Esophagus muscularis mucosa (tissue), 4 donors: Measurements from ENCODE around the gene MGAT5B. TPM values are rescaled to one million over a fixed set of nuclear protein-coding genes. Genes with fewer than 3 reads are reported as not detected.

Source experiments
- DNase-seq: peaks from one replicate; pipeline ENCODE4 v3.0.0-alpha.2; 2017; ENCODE audit errors: extremely low spot score
- H3K27ac ChIP-seq, 4 donors: fragments of 200-600 bp; sonication (generic); replicated peaks in 1 of 4; 1 replicate in 3 of 4; 2 replicates in 1 of 4; pipeline ENCODE4 v1.5.1; 2016 to 2019; ENCODE audit warnings: mild to moderate bottlenecking in 1 of 4
- H3K27me3 ChIP-seq, 4 donors: fragments of 200-600 bp; sonication (generic); one replicate each; pipeline versions ENCODE4 v1.5.1 to v1.6.0; 2016 to 2019
- H3K36me3 ChIP-seq, 4 donors: fragments of 200-600 bp; sonication (generic); one replicate each; pipeline ENCODE4 v1.5.1; 2016 to 2019
- H3K4me1 ChIP-seq, 4 donors: fragments of 200-600 bp; sonication (generic); one replicate each; pipeline ENCODE4 v1.5.1; 2016 to 2019
- H3K4me3 ChIP-seq, 4 donors: fragments of 200-600 bp; sonication (generic); 1 replicate in 2 of 4; 2 replicates in 2 of 4; pipeline ENCODE4 v1.5.1; 2016 to 2019; ENCODE audit warnings: mild to moderate bottlenecking in 4 of 4, moderate library complexity in 1 of 4
- H3K9me3 ChIP-seq, 4 donors: fragments of 200-600 bp; sonication (generic); 1 replicate in 3 of 4; 2 replicates in 1 of 4; pipeline ENCODE4 v1.5.1; 2016 to 2019
- CTCF ChIP-seq, 3 experiments: fragments of 200-600 bp in 2 of 3; fragments of 450-650 bp in 1 of 3; sonication (generic) in 2 of 3; IDR thresholded peaks; one replicate each; pipeline ENCODE4 v1.5.1; 2017 to 2019; ENCODE audit warnings: antibody characterized with exemption in 3 of 3, mild to moderate bottlenecking in 2 of 3, moderate library complexity in 1 of 3
- EP300 ChIP-seq: sonication (generic); formaldehyde crosslinking; IDR thresholded peaks from one replicate; pipeline ENCODE4 v1.6.1; 2017; ENCODE audit warnings: antibody characterized with exemption
- POLR2A ChIP-seq: fragments of 450-650 bp; IDR thresholded peaks from one replicate; pipeline ENCODE4 v1.6.1; 2017; ENCODE audit warnings: antibody characterized with exemption, moderate library complexity, mild to moderate bottlenecking, low read depth
- POLR2AphosphoS5 ChIP-seq, 2 donors: sonication (generic); formaldehyde crosslinking; IDR thresholded peaks; one replicate each; pipeline ENCODE4 v1.6.1; 2017; ENCODE audit warnings: antibody characterized with exemption in 2 of 2
- WGBS: methylation state at CpG from one replicate; pipeline ENCODE4 v1.1.5; 2018; 5-methylcytosine and 5-hydroxymethylcytosine counted together
- intact Hi-C: fragments of 100-400 bp; cut with DNase I; formaldehyde crosslinking; loops from one replicate; pipeline ENCODE4 v1.15.1; 2023
- total RNA-seq, 4 donors: library from RNA; depleted of rRNA; stranded (reverse); fragments of >200 nt; gene quantifications; one replicate each; pipeline versions ENCODE4 v1.1.0 to v1.2.1, GENCODE V29; 2016

Gene MGAT5B
- total RNA-seq, 4 donors from 2014 or later = under 0.01 to 1.7 (median 0.43) TPM

DNA sequence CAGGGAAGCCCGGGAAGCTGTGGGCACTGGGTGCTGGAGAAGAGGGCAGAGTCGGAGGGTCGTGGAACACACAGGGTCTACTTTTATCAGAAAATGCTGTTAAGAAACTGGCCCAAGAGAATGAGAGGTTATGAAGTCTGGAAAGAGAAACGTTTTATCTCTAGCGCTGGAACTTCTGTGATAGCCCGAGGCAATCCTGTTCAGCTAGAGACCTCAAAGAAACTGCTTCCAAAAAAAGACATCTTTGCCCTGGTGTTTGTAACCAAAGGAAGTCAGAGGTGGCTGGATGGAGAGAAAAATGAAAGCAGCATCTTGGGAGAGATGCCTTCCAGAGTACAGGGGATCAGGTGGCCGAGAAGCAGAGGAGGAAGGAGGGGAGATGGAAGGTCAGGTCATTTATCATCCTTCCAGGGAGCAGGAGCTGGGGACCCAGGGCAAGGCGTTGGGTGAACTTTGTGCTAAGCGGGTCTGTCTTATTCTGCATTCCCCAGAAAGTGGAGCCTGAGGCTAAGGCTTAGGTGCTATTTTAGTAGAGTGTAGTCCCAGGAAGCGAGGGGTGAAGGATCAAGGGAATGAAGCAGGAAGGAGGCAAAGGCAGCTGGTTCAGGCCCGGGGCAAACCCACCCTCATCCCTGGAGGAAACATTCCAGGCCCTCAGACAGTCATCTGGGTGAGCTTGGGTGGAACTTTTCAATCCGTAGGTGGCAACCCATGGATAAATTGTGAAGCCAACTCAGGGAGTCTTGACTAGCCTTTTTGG is 66.5 kb downstream of the MGAT5B start:
- peaks cover 0 to 6% (median 0%) of the 10 kb centered on the region in 4 donors for H3K4me1 ChIP-seq
- intact Hi-C loops = no loop called here
- no peaks in the 10 kb centered on the region for H3K36me3 ChIP-seq
- no peaks in the 10 kb centered on the region for H3K9me3 ChIP-seq
- H3K27ac ChIP-seq = no peak overlapping the region
- H3K4me3 ChIP-seq = no peak overlapping the region
- TF ChIP-seq EP300 (no peak), POLR2AphosphoS5 (IDR thresholded peaks at IDR 0.05) (no peak), CTCF (IDR thresholded peaks at IDR 0.05) (no peak), POLR2A (no peak)
- H3K27me3 ChIP-seq = peaks cover 0 to 13% (median 0%) of the 10 kb centered on the region in 4 donors
- 59% methylated on average over 12 of the region's 12 CpGs for WGBS
- no peak for DNase-seq

DNA sequence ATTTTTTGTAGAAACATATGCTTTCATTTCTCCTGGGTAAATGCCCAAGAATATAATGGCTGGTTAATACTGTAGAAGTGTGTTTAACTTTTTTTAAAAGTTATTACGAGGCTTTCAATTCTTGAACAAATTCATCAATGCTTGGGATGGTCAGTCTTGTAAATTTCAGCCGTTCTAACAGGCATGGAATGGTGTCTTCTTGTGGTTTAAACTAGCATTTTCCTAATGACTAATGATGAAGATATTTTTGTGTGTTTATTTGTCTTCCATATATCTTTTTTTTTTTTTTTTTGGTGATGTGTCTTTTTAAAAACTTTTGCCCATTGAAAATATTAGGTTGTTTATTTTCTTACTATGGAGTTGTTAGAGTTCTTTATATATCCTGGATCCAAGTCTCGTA is 67.1 kb downstream of the MGAT5B start:
- Histone ChIP-seq H3K27ac (no peak overlapping the region), H3K27me3 (peaks cover 0 to 17% (median 0%) of the 10 kb centered on the region in 4 donors), H3K36me3 (no peaks in the 10 kb centered on the region), H3K4me3 (no peak overlapping the region), H3K9me3 (no peaks in the 10 kb centered on the region), H3K4me1 (peaks cover 0 to 6% (median 0%) of the 10 kb centered on the region in 4 donors)
- 78% methylated on average over 3 of the region's 3 CpGs for WGBS
- no peak for DNase-seq
- TF ChIP-seq POLR2AphosphoS5 (IDR thresholded peaks at IDR 0.05) = no peak
- no peak for TF ChIP-seq CTCF (IDR thresholded peaks at IDR 0.05)
- TF ChIP-seq EP300 = no peak
- no peak for TF ChIP-seq POLR2A
- intact Hi-C loops = no loop called here

- intact Hi-C loops = no loop called here
- Histone ChIP-seq H3K27ac (no peak overlapping the region), H3K36me3 (no peaks in the 10 kb centered on the region), H3K4me1 (peaks cover 0 to 6% (median 0%) of the 10 kb centered on the region in 4 donors), H3K4me3 (no peak overlapping the region), H3K27me3 (peaks cover 0 to 35% (median 0%) of the 10 kb centered on the region in 4 donors), H3K9me3 (no peaks in the 10 kb centered on the region)
- WGBS = 96% methylated on average over 2 of the region's 2 CpGs
- no peak for DNase-seq
- TF ChIP-seq POLR2AphosphoS5 (IDR thresholded peaks at IDR 0.05) (no peak), POLR2A (no peak), EP300 (no peak), CTCF (IDR thresholded peaks at IDR 0.05) (no peak)
Measured at GRCh38 chr17:76937238-76937637, 69.0 kb downstream of the MGAT5B start.

DNA sequence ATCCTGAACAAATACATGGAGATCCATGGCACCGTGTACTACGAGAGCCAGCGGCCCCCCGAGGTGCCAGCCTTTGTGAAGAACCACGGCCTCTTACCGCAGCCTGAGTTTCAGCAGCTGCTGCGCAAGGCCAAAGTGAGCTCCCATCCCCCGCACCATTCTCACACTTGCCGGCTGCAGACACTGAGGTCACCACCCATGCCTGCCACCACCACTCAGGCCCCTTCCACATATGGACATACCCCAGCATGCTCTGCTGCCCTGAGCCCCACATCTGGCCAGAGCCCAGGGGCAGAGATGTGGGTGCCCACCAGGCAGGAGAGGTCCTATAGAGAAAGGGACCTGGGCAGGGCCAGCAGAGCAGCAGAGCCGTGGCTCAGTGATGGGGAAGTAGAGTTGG is 69.8 kb downstream of the MGAT5B start:
- DNase-seq = no peak
- Histone ChIP-seq H3K9me3 (no peaks in the 10 kb centered on the region), H3K27me3 (peaks cover 0 to 42% (median 0%) of the 10 kb centered on the region in 4 donors), H3K4me1 (no peaks in the 10 kb centered on the region), H3K36me3 (no peaks in the 10 kb centered on the region), H3K4me3 (no peak overlapping the region), H3K27ac (no peak overlapping the region)
- TF ChIP-seq POLR2A = no peak
- no peak for TF ChIP-seq CTCF (IDR thresholded peaks at IDR 0.05)
- TF ChIP-seq POLR2AphosphoS5 (IDR thresholded peaks at IDR 0.05) = no peak
- TF ChIP-seq EP300 = no peak
- WGBS = 86% methylated on average over 9 of the region's 10 CpGs
- intact Hi-C loops = no loop called here

- 60% methylated on average over 13 of the region's 14 CpGs for WGBS
- no peak overlapping the region for H3K4me3 ChIP-seq
- peaks cover 0 to 45% (median 0%) of the 10 kb centered on the region in 4 donors for H3K27me3 ChIP-seq
- no peaks in the 10 kb centered on the region for H3K36me3 ChIP-seq
- no peak for TF ChIP-seq CTCF (IDR thresholded peaks at IDR 0.05)
- no peak for TF ChIP-seq POLR2AphosphoS5 (IDR thresholded peaks at IDR 0.05)
- TF ChIP-seq POLR2A = no peak
- no peak for TF ChIP-seq EP300
- H3K9me3 ChIP-seq = no peaks in the 10 kb centered on the region
- no peaks in the 10 kb centered on the region for H3K4me1 ChIP-seq
- intact Hi-C loops = no loop called here
- no peak for DNase-seq
- no peak overlapping the region for H3K27ac ChIP-seq
Measured at GRCh38 chr17:76940295-76940694, 72.1 kb downstream of the MGAT5B start.
